ENCODE results near the gene NT5DC2.

- TF ChIP-seq CTCF (IDR thresholded peaks at IDR 0.05; ENCODE audit: borderline replicate concordance, extremely low read depth, low read length, poor library complexity, severe bottlenecking) = no peak
- no peak for TF ChIP-seq EZH2 (IDR thresholded peaks at IDR 0.05; ENCODE audit: borderline replicate concordance, low read depth, low read length, severe bottlenecking)
Observed at GRCh38 chr3:52504977-52505376, 28.7 kb downstream of the NT5DC2 start.
